Dermis microvascular lymphatic vessel endothelial cell (primary cell): Measurements from ENCODE around the gene CRYBA4. TPM values are rescaled to one million over a fixed set of nuclear protein-coding genes. Genes with fewer than 3 reads are reported as not detected.

ENCODE experiments used
- total RNA-seq: library from RNA; depleted of rRNA; stranded (reverse); fragments of >200 nt; gene quantifications from 2 replicates; pipeline ENCODE4 v1.2.1, GENCODE V29; 2014

Gene CRYBA4
- total RNA-seq, 1 donor from 2014 or later: 0.13 TPM

Other genes starting within 250 kb of the CRYBA4 start
- gene ASPHD2, start 192.7 kb upstream of the CRYBA4 start, total RNA-seq: 0.90 and 2.0 TPM in 2 replicates
- gene HPS4, start 138.2 kb upstream of the CRYBA4 start, total RNA-seq: 11.6 and 15.2 TPM in 2 replicates
- gene SRRD, start 138.1 kb upstream of the CRYBA4 start, total RNA-seq: 9.2 and 15.4 TPM in 2 replicates
- gene TFIP11, start 109.5 kb upstream of the CRYBA4 start, total RNA-seq: 30.2 and 37.0 TPM in 2 replicates
- gene TPST2, start 31.8 kb upstream of the CRYBA4 start, total RNA-seq: 45.4 and 91.5 TPM in 2 replicates
- gene CRYBB1, start 3.9 kb upstream of the CRYBA4 start, total RNA-seq: 0.13 and 0.51 TPM in 2 replicates
- 0.13 and 0.38 TPM in 2 replicates for gene MIAT, start 35.6 kb downstream of the CRYBA4 start, total RNA-seq